Ovary (tissue), 9 donors: ENCODE results near the gene TMEM235. TPM values are rescaled to one million over a fixed set of nuclear protein-coding genes. Genes with fewer than 3 reads are reported as not detected.
A peak's percentile ranks its signal among the peaks of the same experiment; 100 is the strongest.

Experiments
- DNase-seq, 5 donors: peaks; one replicate each; pipeline ENCODE4 v3.0.0-alpha.2; 2019 to 2020
- H3K27ac ChIP-seq, 2 donors: fragments of 200-600 bp; one replicate each; pipeline versions ENCODE4 v1.5.1 to v1.8.0; 2019 to 2022
- H3K27me3 ChIP-seq: fragments of 200-600 bp; one replicate; pipeline ENCODE4 v1.8.0; 2022
- H3K36me3 ChIP-seq: fragments of 200-600 bp; sonication (generic); one replicate; pipeline ENCODE4 v1.5.1; 2019
- H3K4me1 ChIP-seq: one replicate; pipeline ENCODE4 v1.8.1; 2013; ENCODE audit warnings: mild to moderate bottlenecking, moderate library complexity; ENCODE audit not compliant: insufficient read depth
- H3K4me3 ChIP-seq: fragments of 200-600 bp; sonication (generic); one replicate; pipeline ENCODE4 v1.5.1; 2017
- H3K9me3 ChIP-seq, 2 donors: fragments of 200-600 bp in 1 of 2; sonication (generic) in 1 of 2; one replicate each; pipeline versions ENCODE4 v1.5.1 to v1.8.1; 2013 to 2019; ENCODE audit warnings: mild to moderate bottlenecking in 1 of 2, moderate library complexity in 1 of 2
- CTCF ChIP-seq, 3 donors: fragments of 450-650 bp in 2 of 3; fragments of 200-600 bp in 1 of 3; IDR thresholded peaks; one replicate each; pipeline versions ENCODE4 v1.5.1 to v1.8.0; 2016 to 2022; ENCODE audit warnings: antibody characterized with exemption in 3 of 3, mild to moderate bottlenecking in 1 of 3
- EP300 ChIP-seq: sonication (generic); formaldehyde crosslinking; IDR thresholded peaks from one replicate; pipeline ENCODE4 v1.6.1; 2017; ENCODE audit warnings: antibody characterized with exemption
- POLR2A ChIP-seq: fragments of 450-650 bp; IDR thresholded peaks from one replicate; pipeline ENCODE4 v1.6.1; 2017; ENCODE audit warnings: antibody characterized with exemption, mild to moderate bottlenecking, moderate library complexity
- WGBS, 3 donors: extraction: QIAGEN DNeasy Blood & Tissue Kit in 1 of 3; methylation state at CpG; one replicate each; pipeline versions ENCODE4 v1.1.5 to v1.1.7; 2013 to 2017; 5-methylcytosine and 5-hydroxymethylcytosine counted together
- intact Hi-C, 4 donors: fragments of 100-400 bp; cut with DNase I; formaldehyde crosslinking; loops; one replicate each; pipeline versions ENCODE4 v1.11.0 to v1.15.1; 2022 to 2023
- polyA plus RNA-seq, 2 donors: library from polyadenylated mRNA; stranded (reverse); fragments of 200-250 nt in 1 of 2; fragments of 350-450 nt in 1 of 2; fragmentation: Illumina TruSeq in 1 of 2; extraction: RNeasy Lipid Tissue Mini Kit (QIAGEN cat#74804) in 1 of 2; gene quantifications; one replicate each; pipeline ENCODE4 v1.2.3, GENCODE V29; 2013 to 2014
- total RNA-seq, 7 donors: library from RNA; depleted of rRNA in 2 of 7; stranded (reverse); fragments of >200 nt in 2 of 7; fragmentation: NEBNext Ultra II Directional in 3 of 7; extraction: Animal tissue kit (Norgen Biotek cat#: 25700) in 3 of 7; gene quantifications; one replicate each; pipeline versions ENCODE4 v1.1.0 to v1.2.4, GENCODE V29; 2016 to 2023
- donor health status: DM: no; HTN: no; CAD: no; lungs with moderate emphysema.
- donor health status: DM: no; HTN: no; CAD: no.
- donor health status: Bipolar disorder and iron deficiency.
- donor health status: DM: yes; HTN: yes; CAD: no.
- donor health status: DM: no; HTN: no; CAD: no.
- donor health status: DM: yes; HTN: yes; CAD: no.

TMEM235 gene
- total and polyA plus RNA-seq, 9 donors = 0.07 TPM; not detected in 8

GRCh38 chr17:78184868-78185267 lies 46.6 kb upstream of the TMEM235 start:
- WGBS, 3 donors = 69 to 82% (median 70%) methylated on average over 9 of the region's 9 CpGs
- Histone ChIP-seq H3K27ac (no peak overlapping the region), H3K27me3 (no peaks in the 10 kb centered on the region), H3K36me3 (no peaks in the 10 kb centered on the region), H3K9me3 (no peaks in the 10 kb centered on the region), H3K4me3 (no peak overlapping the region), H3K4me1 (peaks cover 13% of the 10 kb centered on the region)
- DNase-seq = no peak
- TF ChIP-seq EP300 (no peak), POLR2A (no peak), CTCF (IDR thresholded peaks at IDR 0.05) (no peak)
- intact Hi-C loops = loop anchor here in 1 of 4 donors (1.0 to 5.0 kb wide), 2 partner anchors 33 to 228 kb away; partner anchors contain the start of gene TNRC6C

- WGBS, 3 donors = 44 to 46% (median 45%) methylated on average over 10 of the region's 10 CpGs
- H3K4me1 ChIP-seq = peaks cover 7% of the 10 kb centered on the region
- intact Hi-C loops = loop anchor here in 1 of 4 donors (5.0 kb wide), 1 partner anchor 229 kb away; the partner anchor contains the start of gene TNRC6C
- H3K27me3 ChIP-seq = no peaks in the 10 kb centered on the region
- H3K4me3 ChIP-seq = no peak overlapping the region
- no peak for TF ChIP-seq CTCF (IDR thresholded peaks at IDR 0.05)
- TF ChIP-seq POLR2A = no peak
- no peak for TF ChIP-seq EP300
- H3K9me3 ChIP-seq = no peaks in the 10 kb centered on the region
- H3K27ac ChIP-seq = no peak overlapping the region
- DNase-seq = peak in 1 of 5 donors; percentile 38
- H3K36me3 ChIP-seq = no peaks in the 10 kb centered on the region
These were observed 45.3 kb upstream of the TMEM235 start for GRCh38 chr17:78185981-78186691.

GRCh38 chr17:78186692-78187595 lies 44.5 kb upstream of the TMEM235 start, which contains the start of the genes AFMID and TK1:
Gene AFMID (plus strand): TSS chr17:78187362. CDS start chr17:78187371, 9 bp downstream.
Gene TK1 (minus strand): TSS chr17:78187052. CDS start chr17:78186994, 58 bp downstream.
- intact Hi-C loops = loop anchor here in 1 of 4 donors (5.0 kb wide), 1 partner anchor 230 kb away; the partner anchor contains the start of gene TNRC6C
- Histone ChIP-seq H3K36me3 (no peaks in the 10 kb centered on the region), H3K27me3 (no peaks in the 10 kb centered on the region), H3K4me1 (peaks cover 7% of the 10 kb centered on the region), H3K27ac (peak within 1 kb of the TSS; percentile 11 to 40), H3K4me3 (peak within 1 kb of the TSS; percentile 38), H3K9me3 (no peaks in the 10 kb centered on the region)
- DNase-seq = peak; percentile 97 to 100 (median 98)
- WGBS, 3 donors = 4 to 5% (median 4%) methylated on average over 54 to 57 of the region's 57 CpGs
- TF ChIP-seq POLR2A = peak; percentile 38
- TF ChIP-seq CTCF (IDR thresholded peaks at IDR 0.05) = peak; percentile 94 to 96 (median 96)
- no peak for TF ChIP-seq EP300

- no peak for TF ChIP-seq EP300
- no peak overlapping the region for H3K27ac ChIP-seq
- 68 to 90% (median 87%) methylated on average over 5 of the region's 5 CpGs for WGBS, 3 donors
- DNase-seq = no peak
- no peaks in the 10 kb centered on the region for H3K36me3 ChIP-seq
- no peaks in the 10 kb centered on the region for H3K4me1 ChIP-seq
- no peaks in the 10 kb centered on the region for H3K27me3 ChIP-seq
- no peak overlapping the region for H3K4me3 ChIP-seq
- intact Hi-C loops = no loop called here
- no peaks in the 10 kb centered on the region for H3K9me3 ChIP-seq
These were observed 34.7 kb upstream of the TMEM235 start for GRCh38 chr17:78196716-78197115.
